ENCODE data around the gene MCCC2.
"Not testable (repeated sequence)": the region's sequence is repeated elsewhere in the genome, so short reads cannot be mapped to it uniquely, and the experiment has no call there.

The MCCC2 gene

GRCh38 chr5:71600783-71601182 is 13.6 kb downstream of the MCCC2 start:
- DNase-seq = no peak

- peak; percentile 76 for DNase-seq
Measured at GRCh38 chr5:71601222-71602026, 14.3 kb downstream of the MCCC2 start.

- peak; percentile 10 for DNase-seq
Measured at GRCh38 chr5:71609916-71610315, 22.8 kb downstream of the MCCC2 start.

- no peak for DNase-seq
Measured at GRCh38 chr5:71615809-71616208, 28.7 kb downstream of the MCCC2 start.

- DNase-seq = no peak
Measured at GRCh38 chr5:71620630-71621029, 33.5 kb downstream of the MCCC2 start.

GRCh38 chr5:71621268-71621667 is 34.1 kb downstream of the MCCC2 start:
- DNase-seq = no peak

DNA sequence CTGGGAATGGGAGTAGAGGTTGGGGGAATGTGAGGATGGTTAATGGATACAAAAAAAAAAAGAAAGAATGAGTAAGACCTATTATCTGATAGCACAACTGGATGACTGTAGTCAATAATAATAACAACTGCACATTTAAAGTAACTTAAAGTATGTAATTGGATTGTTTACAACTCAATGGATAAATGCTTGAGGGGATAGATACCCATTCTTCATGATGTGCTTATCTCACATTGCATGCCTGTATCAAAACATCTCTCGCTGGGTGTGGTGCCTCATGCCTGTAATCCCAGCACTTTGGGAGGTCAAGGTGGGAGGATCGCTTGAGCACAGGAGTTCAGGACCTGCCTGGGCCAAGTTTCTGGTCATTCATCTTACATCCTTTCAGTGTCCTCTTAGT is 34.6 kb downstream of the MCCC2 start:
- no peak for DNase-seq

GRCh38 chr5:71623221-71623794 is 36.2 kb downstream of the MCCC2 start:
- no peak for DNase-seq

DNA sequence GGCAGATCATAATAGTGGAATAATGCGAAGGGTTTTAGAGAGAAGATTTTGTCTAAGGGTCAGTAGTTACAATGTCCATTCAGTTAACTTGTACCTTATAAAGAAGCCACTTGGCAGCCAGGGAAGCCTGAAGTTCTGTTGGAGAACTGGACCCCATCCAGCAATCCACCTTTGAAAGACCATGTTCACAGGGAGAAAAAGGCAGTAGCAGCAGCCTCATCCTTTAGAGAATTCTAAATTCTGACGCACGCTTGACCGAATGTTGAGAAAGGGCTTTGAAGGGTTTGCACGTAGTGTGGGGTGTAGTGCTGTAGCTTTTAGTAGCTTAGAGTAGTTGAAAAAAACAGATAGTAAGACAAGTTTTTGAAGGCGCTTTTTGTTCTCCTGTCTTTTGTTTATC is 42.8 kb downstream of the MCCC2 start:
- DNase-seq = no peak

DNA sequence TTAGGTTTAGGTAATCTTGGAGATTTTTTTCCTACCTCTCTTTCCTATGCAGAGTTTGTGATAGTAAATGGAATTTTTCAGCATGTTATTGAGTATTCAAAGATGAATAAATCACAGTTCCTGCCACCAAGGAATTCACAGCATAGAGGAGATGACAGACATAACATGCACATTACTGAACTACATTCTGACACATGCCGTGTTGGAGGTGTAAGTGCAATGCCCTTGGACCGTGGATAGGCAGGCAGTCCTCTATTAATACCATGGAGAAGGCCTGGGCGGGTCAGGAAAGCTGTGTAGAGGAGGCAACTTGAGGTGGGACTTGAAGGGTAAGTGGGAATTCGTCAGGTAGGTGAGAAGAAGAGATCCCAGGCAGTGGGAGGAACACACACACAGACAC is 43.9 kb downstream of the MCCC2 start:
- DNase-seq = no peak

DNA sequence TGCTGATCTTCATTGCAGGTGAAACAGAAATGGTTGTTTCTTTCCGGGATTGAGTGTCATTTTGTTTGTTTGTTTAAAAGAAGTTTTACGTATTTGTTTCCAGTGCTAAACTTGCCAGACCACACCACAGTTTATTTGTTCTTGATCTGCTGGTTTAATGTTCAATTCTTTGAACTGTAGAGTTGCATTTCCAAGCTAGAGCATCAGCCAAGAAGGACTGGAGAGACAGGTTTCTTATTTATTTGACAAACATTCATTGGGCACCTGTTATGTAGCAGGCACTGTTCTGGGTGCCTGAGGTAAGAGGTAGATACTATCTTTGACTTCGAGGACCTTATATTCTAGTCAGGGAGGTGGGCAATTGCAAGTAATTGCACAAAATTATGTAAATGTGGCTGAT is 45.0 kb downstream of the MCCC2 start:
- no peak for DNase-seq

GRCh38 chr5:71633255-71634155 is 46.4 kb downstream of the MCCC2 start:
- DNase-seq = no peak

GRCh38 chr5:71637133-71637532 is 50.0 kb downstream of the MCCC2 start:
- no peak for DNase-seq

DNA sequence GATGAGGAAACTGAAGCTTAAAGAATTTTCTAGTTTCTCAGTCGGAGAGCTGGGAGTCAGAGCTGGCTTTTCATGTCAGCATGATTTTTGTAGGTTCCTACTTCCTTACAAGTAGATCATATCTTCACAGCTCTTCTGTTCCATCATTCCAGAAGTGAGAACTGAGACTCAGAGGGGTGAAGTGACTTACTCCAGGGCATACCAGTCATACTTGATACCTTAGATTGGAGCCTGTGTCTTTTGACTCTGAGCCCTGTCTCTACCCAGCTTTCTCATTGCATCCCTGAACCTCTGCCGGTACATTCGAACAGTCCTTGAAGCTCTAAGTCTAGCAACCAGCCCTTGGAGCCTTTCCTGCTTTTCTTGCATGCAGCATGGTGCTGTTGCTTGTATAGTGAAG is 53.3 kb downstream of the MCCC2 start:
- no peak for DNase-seq

- no peak for DNase-seq
Measured at GRCh38 chr5:71645030-71645429, 57.9 kb downstream of the MCCC2 start.

- DNase-seq = not testable (repeated sequence)
Measured at GRCh38 chr5:71650940-71651339, 63.8 kb downstream of the MCCC2 start.

DNA sequence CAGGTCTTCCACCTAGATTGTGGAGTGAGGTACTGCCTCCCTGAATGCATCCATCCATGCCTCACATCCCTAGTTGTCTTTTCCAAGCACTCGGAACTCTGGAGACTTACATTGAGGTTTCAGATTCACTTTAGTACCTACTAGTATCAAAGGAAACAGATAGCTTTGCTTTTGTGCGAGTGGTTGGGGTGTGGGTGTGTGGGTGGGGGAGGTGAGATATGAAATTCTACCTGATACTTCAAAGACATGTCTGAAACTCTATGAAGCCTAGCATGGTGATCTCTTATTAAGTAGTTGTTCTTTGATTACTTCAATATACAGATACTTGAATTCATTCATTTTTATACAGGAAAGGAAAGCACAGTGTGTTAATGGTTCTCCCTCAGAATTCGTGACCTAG is 64.4 kb downstream of the MCCC2 start:
- no peak for DNase-seq

- DNase-seq = no peak
Measured at GRCh38 chr5:71652349-71652748, 65.2 kb downstream of the MCCC2 start.

DNA sequence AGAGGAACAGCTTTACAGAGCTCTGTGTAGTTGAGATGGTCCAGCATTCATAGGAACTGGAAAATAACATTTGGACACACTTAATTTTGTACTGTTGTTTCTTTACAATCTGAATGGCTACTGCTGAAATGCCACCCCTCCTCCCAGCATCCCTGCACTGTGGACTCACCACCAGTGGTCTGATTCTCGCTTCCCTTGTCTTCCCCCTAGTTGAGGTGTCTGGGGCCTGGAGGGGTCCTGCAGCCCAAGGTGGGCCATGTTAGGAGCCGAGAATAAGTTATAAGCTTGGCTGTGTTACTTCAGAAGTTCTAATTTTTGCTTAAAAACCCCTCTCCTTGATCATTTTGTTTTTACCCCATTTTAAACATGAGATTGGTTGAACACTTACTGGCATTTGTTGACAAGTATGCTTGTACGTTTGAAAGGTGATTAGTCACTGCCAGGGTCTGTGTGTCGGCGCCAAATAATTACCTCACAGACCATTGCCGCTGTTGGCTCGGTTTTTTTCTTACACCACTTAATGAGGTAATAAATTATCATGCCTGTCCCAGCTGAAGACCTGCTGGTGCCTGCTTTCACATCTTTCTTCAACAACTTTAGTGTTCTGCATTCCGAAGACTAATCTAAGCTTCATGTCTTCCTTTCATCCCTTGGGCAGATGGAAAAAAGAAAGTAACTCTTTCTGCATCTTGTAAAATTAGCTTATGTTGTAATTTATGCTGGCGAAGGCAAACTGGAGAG is 65.8 kb downstream of the MCCC2 start:
- DNase-seq = no peak

DNA sequence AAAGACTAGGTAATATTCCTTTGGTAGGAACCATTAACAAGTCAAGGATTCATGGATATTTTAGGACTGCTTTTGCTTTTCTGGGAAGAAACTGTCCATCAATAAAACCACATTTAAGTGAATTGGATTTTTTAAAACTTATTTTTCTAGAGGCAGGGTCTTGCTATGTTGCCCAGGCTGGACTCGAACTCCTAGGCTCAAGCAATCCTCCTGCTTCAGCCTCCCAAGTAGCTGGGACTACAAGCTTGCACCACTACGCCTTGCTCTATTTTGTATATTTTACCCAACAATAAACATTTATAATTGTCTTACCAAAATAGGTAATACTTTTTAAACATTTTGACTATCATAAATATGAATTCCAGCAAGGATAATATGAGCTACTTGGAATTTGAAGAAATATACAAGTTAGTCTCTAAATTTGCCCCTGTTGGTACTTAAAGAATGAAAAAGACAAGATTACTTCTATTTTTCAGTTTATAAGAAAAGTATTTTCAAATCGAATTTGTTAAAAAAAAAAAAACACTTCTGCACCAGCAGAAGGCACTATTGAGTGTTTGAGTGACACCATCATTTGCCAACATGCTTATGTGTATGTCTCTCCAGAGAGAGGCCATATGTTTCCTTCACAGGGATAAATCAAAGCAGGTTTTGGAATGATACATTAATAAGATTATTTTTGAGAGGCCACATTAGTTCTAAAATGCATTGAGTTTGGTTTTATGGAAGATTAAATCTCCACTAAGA is 71.9 kb downstream of the MCCC2 start:
- DNase-seq = no peak

DNA sequence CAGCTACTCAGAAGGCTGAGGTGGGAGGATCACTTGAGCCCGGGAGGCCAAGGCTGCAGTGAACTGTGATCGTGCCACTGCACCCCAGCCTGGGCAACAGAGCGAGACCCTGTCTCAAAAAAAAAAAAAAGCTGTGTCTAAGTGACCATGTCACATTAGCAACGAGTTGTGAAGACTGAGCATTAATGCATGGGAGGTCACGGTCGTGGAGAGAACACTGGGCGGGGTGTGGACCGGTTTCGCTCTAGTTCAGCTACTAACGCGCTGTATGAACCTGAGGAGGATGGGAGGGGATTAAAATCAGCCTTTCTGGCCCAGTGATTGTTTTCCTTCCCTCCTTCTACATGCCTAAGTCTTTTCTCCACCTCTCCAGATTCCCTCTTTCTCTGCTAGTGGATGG is 75.2 kb downstream of the MCCC2 start:
- no peak for DNase-seq

Data from CD4-positive, alpha-beta T cell treated with Interleukin-10 for 1 hour (primary cell).